AG04450 (cell line): ENCODE measurements around the gene SETD1A. TPM values are rescaled to one million over a fixed set of nuclear protein-coding genes. Genes with fewer than 3 reads are reported as not detected.

Experiments used
- CTCF ChIA-PET: fragments of 300-600, 350-600 bp; formaldehyde crosslinking; extraction: SDS; loops from one replicate; lab custom pipeline; 2022; ENCODE audit warnings: antibody characterized with exemption, inconsistent platforms; lab: Charles Lee
- POLR2A ChIA-PET: fragments of 350-600 bp; formaldehyde crosslinking; extraction: SDS; loops from one replicate; lab custom pipeline; 2021; ENCODE audit warnings: antibody characterized with exemption, inconsistent platforms; lab: Yijun Ruan, JAX
- DNase-seq: peaks from one replicate; pipeline ENCODE4 v3.0.0-alpha.2; 2011; ENCODE audit warnings: low read depth, low spot score
- H3K27ac ChIP-seq: one replicate; pipeline ENCODE4 v1.5.1; 2012; ENCODE audit warnings: low read depth, low read length, control low read depth
- H3K27me3 ChIP-seq: one replicate; pipeline ENCODE4 v1.6.0; 2012; ENCODE audit warnings: low read length; ENCODE audit not compliant: control insufficient read depth, insufficient read depth
- H3K4me3 ChIP-seq: 2 replicates; pipeline ENCODE4 v1.5.1; 2011; ENCODE audit warnings: mild to moderate bottlenecking, low read depth, low read length, control low read depth
- H3K9me3 ChIP-seq: 2 replicates; pipeline ENCODE4 v1.5.1; 2012; ENCODE audit warnings: low read length; ENCODE audit not compliant: control insufficient read depth, insufficient read depth
- polyA plus RNA-seq: library from polyadenylated mRNA; depleted of rRNA; stranded (reverse); fragments of >200 nt; gene quantifications from 2 replicates; pipeline ENCODE4 v1.2.3, GENCODE V29; 2011
- TF ChIP-seq, protein P1 (sequence below): IDR thresholded peaks from 2 replicates; pipeline ENCODE4 v1.5.1; 2011; ENCODE audit warnings: low read depth, low read length, control low read depth, inconsistent platforms

The SETD1A gene
- polyA plus RNA-seq, 1 experiment: 1.1 TPM

DNA sequence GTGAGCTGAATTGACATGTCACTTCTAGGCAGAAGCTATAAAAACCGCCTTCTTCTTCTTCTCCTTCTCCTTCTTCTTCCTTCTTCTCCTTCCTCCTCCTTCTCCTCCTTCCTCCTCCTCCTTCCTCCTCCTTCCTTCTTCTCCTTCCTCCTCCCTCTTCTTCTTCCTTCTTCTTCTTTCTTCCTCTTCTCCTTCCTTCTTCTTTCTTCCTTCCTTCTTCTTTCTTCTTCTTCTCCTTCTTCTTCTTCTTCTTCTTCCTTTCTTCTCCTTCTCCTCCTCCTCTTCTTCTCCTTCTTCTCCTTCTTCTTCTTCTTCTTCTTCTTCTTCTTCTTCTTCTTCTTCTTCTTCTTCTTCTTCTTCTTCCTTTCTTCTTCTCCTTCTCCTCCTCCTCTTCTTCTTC, 38.9 kb upstream of the SETD1A start:
- H3K9me3 ChIP-seq: no peaks in the 10 kb centered on the region
- TF ChIP-seq, protein P1, sequence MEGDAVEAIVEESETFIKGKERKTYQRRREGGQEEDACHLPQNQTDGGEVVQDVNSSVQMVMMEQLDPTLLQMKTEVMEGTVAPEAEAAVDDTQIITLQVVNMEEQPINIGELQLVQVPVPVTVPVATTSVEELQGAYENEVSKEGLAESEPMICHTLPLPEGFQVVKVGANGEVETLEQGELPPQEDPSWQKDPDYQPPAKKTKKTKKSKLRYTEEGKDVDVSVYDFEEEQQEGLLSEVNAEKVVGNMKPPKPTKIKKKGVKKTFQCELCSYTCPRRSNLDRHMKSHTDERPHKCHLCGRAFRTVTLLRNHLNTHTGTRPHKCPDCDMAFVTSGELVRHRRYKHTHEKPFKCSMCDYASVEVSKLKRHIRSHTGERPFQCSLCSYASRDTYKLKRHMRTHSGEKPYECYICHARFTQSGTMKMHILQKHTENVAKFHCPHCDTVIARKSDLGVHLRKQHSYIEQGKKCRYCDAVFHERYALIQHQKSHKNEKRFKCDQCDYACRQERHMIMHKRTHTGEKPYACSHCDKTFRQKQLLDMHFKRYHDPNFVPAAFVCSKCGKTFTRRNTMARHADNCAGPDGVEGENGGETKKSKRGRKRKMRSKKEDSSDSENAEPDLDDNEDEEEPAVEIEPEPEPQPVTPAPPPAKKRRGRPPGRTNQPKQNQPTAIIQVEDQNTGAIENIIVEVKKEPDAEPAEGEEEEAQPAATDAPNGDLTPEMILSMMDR: no peak
- no peaks in the 10 kb centered on the region for H3K27me3 ChIP-seq
- H3K4me3 ChIP-seq: no peak overlapping the region
- no peak overlapping the region for H3K27ac ChIP-seq
- DNase-seq: no peak
- ChIA-PET CTCF (interaction anchor here (0.8 kb wide), 1 partner anchor 74 kb away, joined by 4 read pairs; no protein-coding TSS in a partner anchor), POLR2A (no interaction called here)

DNA sequence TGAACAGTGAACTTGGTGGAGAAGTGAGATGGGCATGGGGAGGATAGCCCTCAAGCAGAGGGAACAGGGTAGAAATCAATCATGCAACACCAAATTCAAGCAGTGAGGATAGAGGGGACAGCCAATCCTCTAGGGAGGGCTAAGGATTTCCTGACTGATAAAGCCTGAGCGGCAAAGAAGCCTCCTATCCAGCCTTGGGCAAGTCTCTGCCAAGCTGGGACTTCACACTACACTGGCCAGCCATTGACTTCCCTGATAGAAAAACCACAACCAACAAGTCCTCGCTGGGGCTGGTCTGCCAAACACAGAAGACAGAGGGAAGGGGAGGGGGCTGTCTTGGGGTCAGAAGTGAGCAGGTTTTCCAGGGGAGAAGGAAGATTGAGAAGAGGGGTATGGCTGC, 36.7 kb upstream of the SETD1A start:
- H3K4me3 ChIP-seq: no peak overlapping the region
- no peak overlapping the region for H3K27ac ChIP-seq
- ChIA-PET POLR2A (no interaction called here), CTCF (interaction anchor here (0.7 to 2.3 kb wide), 2 partner anchors 52 to 76 kb away, joined by 3 to 21 read pairs; no protein-coding TSS in a partner anchor)
- TF ChIP-seq, protein P1: no peak
- no peak for DNase-seq
- H3K9me3 ChIP-seq: no peaks in the 10 kb centered on the region
- H3K27me3 ChIP-seq: no peaks in the 10 kb centered on the region

DNA sequence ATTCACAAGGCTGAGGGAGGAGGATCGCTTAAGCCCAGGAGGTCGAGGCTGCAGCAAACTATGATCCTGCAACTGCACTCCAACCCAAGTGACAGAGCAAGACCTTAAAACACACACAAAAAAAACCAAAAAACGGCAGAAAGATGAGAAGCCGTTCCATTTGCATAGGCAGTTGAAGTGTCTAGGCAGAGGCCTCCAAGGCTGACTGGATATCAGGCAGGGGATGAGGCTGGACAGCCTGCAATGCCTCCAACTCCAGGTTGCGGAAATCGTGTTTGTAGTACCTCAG, 36.2 kb upstream of the SETD1A start:
- CTCF ChIA-PET: interaction anchor here (0.7 to 2.3 kb wide), 2 partner anchors 53 to 76 kb away, joined by 3 to 21 read pairs; no protein-coding TSS in a partner anchor

DNA sequence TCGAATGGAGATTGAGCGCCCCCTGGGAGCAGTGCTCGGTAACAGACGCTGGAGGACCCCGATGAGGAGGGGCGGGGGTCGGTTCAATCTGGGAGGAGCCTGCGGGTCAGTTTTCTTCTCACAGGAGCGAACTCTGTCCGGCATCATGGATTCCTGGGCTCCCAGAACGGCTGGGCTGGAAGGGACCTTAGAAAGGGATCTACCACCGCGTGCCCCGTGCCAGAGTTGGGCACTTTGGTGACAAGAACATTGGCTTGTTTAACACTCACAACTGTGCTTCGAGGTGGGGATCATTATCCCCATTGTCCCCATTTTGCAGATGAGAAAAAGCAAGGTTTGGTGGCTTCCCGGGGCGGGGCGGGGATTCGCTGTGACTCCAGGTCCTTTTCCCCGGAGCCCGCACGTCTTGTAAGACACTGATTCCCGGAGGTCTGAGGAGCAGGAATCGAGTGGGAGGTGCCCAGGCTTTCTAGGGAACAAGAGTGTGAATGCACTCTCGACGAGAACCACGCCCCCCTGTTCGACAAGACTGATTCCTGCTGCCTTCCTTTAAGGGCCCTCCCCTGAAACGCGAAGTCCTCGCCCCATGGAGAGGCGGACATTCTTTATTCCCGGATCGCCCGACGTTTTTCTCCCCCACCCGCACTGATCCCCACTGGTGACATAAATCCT, 35.7 kb upstream of the SETD1A start:
- CTCF ChIA-PET: no interaction called here
- Histone ChIP-seq H3K9me3 (no peaks in the 10 kb centered on the region), H3K27ac (peak overlapping the region; percentile 81), H3K27me3 (no peaks in the 10 kb centered on the region), H3K4me3 (peak overlapping the region; percentile 71)
- TF ChIP-seq, protein P1: peak; percentile 90
- DNase-seq: peak; percentile 75
- POLR2A ChIA-PET: interaction anchor here (0.6 kb wide), 1 partner anchor 77 kb away, joined by 3 read pairs; no protein-coding TSS in a partner anchor

More for the DNA sequence above, 36.2 kb upstream of the SETD1A start:
- TF ChIP-seq, protein P1: no peak
- no peak for DNase-seq
- Histone ChIP-seq H3K27me3 (no peaks in the 10 kb centered on the region), H3K4me3 (peak overlapping the region; percentile 71), H3K9me3 (no peaks in the 10 kb centered on the region), H3K27ac (peak overlapping the region; percentile 81)
- POLR2A ChIA-PET: no interaction called here

DNA sequence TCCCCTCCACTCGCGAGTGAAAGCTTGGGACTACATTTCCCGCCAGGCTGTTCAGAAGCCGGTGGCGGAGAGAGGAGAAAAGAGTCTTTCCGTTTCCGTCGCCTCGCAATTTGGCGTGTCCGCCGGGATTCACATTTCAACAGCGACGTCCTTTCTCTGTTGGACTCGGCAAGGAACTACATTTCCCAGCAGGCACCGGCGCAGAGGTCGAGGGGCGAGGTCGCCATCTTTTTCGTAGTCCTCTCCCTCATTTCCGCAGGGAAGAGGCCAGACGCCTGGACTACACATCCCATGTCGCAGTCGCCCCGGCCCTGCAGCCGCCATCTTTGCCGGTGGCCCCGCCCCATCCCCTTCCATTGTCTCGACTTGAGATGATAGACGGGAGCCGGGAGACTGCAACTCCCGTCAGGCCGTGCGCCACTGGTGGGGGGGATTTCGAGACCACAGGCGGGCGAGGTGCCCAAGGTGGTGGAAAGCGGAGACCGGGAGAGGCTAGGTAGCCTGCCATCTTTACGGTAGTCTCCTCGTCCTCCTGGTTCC, 35.1 kb upstream of the SETD1A start:
- Histone ChIP-seq H3K27ac (peak overlapping the region; percentile 97), H3K27me3 (no peaks in the 10 kb centered on the region), H3K9me3 (no peaks in the 10 kb centered on the region), H3K4me3 (peak overlapping the region; percentile 94)
- CTCF ChIA-PET: no interaction called here
- TF ChIP-seq, protein P1: no peak
- DNase-seq: peak; percentile 99
- POLR2A ChIA-PET: interaction anchor here (0.6 kb wide), 1 partner anchor 78 kb away, joined by 3 read pairs; no protein-coding TSS in a partner anchor
